SK-N-SH (cell line): ENCODE data around the gene PTCD2. TPM values are rescaled to one million over a fixed set of nuclear protein-coding genes. Genes with fewer than 3 reads are reported as not detected.

Source experiments
- CTCF ChIA-PET: fragments of 300-600, 350-600 bp; formaldehyde crosslinking; extraction: SDS; loops from one replicate; lab custom pipeline; 2021; lab: Yijun Ruan, JAX
- POLR2A ChIA-PET: fragments of 350-600 bp; sonication (Branson Sonifier 250); formaldehyde crosslinking; extraction: SDS; loops from one replicate; lab custom pipeline; 2020; ENCODE audit warnings: antibody characterized with exemption, inconsistent platforms; lab: Yijun Ruan, JAX
- DNase-seq: peaks from one replicate; pipeline ENCODE4 v3.0.0; 2012
- H2AFZ ChIP-seq: fragments of 200-600 bp; sonication (generic); 2 replicates; pipeline ENCODE4 v1.8.1; 2016; ENCODE audit warnings: antibody characterized with exemption, mild to moderate bottlenecking, low read depth
- H3F3A ChIP-seq: fragments of 200-600 bp; sonication (generic); replicated peaks from 2 replicates; pipeline ENCODE3; 2016; ENCODE audit warnings: antibody characterized with exemption, mild to moderate bottlenecking; ENCODE audit not compliant: insufficient read depth
- H3K27ac ChIP-seq, 2 experiments: fragments of 200-500 bp in 1 of 2; fragments of 200-600 bp in 1 of 2; sonication (Bioruptor generic) in 1 of 2; sonication (generic), shearing (Covaris generic) in 1 of 2; 2 replicates each; pipeline versions ENCODE4 v1.5.1 to v1.6.1; 2014 to 2016; ENCODE audit warnings: low read depth in 2 of 2, inconsistent platforms in 1 of 2, low read length in 1 of 2, mild to moderate bottlenecking in 1 of 2, mixed read lengths in 1 of 2
- H3K27me3 ChIP-seq: fragments of 200-600 bp; sonication (generic), shearing (Covaris generic); 2 replicates; pipeline ENCODE4 v1.6.1; 2016; ENCODE audit warnings: mixed run types; ENCODE audit not compliant: insufficient read depth
- H3K36me3 ChIP-seq, 2 experiments: fragments of 200-500 bp in 1 of 2; fragments of 200-600 bp in 1 of 2; sonication (Bioruptor generic) in 1 of 2; sonication (generic) in 1 of 2; replicated peaks in 1 of 2; 2 replicates each; pipeline versions ENCODE3 to v1.5.1; 2014 to 2016; ENCODE audit warnings: low read length in 1 of 2, mild to moderate bottlenecking in 1 of 2; ENCODE audit not compliant: insufficient read depth in 2 of 2, control insufficient read depth in 1 of 2
- H3K4me1 ChIP-seq, 2 experiments: fragments of 200-500 bp in 1 of 2; fragments of 200-600 bp in 1 of 2; sonication (Bioruptor generic) in 1 of 2; sonication (generic), shearing (Covaris generic) in 1 of 2; 2 replicates each; pipeline versions ENCODE4 v1.5.1 to v1.6.1; 2014 to 2016; ENCODE audit warnings: low read depth in 1 of 2, low read length in 1 of 2, mixed run types in 1 of 2; ENCODE audit not compliant: insufficient read depth in 2 of 2, control insufficient read depth in 1 of 2
- H3K4me2 ChIP-seq: fragments of 200-600 bp; sonication (generic), shearing (Covaris generic); 2 replicates; pipeline ENCODE4 v1.6.1; 2017; ENCODE audit warnings: mixed run types
- H3K4me3 ChIP-seq, 2 experiments: fragments of 200-500 bp in 1 of 2; fragments of 200-600 bp in 1 of 2; sonication (Bioruptor generic) in 1 of 2; sonication (generic), shearing (Covaris generic) in 1 of 2; 2 replicates each; pipeline versions ENCODE4 v1.5.1 to v1.8.1; 2014 to 2016; ENCODE audit warnings: low read depth in 2 of 2, inconsistent platforms in 1 of 2, low read length in 1 of 2, mild to moderate bottlenecking in 1 of 2, mixed read lengths in 1 of 2, moderate library complexity in 1 of 2
- H3K79me2 ChIP-seq: fragments of 200-600 bp; sonication (generic); 2 replicates; pipeline ENCODE4 v1.8.1; 2017; ENCODE audit warnings: mild to moderate bottlenecking; ENCODE audit not compliant: insufficient read depth
- H3K9ac ChIP-seq: fragments of 200-600 bp; sonication (generic); 2 replicates; pipeline ENCODE4 v1.6.1; 2017; ENCODE audit warnings: mixed run types
- H3K9me2 ChIP-seq: fragments of 200-600 bp; sonication (generic); 2 replicates; pipeline ENCODE4 v1.6.1; 2017; ENCODE audit warnings: mixed run types
- H3K9me3 ChIP-seq: fragments of 200-600 bp; sonication (generic); 2 replicates; pipeline ENCODE4 v1.6.1; 2017; ENCODE audit warnings: mixed run types, mild to moderate bottlenecking, moderate library complexity
- H4K20me1 ChIP-seq: fragments of 200-600 bp; sonication (generic); 2 replicates; pipeline ENCODE4 v1.6.1; 2017; ENCODE audit warnings: mild to moderate bottlenecking, mixed run types; ENCODE audit not compliant: insufficient read depth
- CHD2 ChIP-seq: fragments of 150-350 bp; IDR thresholded peaks from 2 replicates; pipeline ENCODE4 v1.6.1; 2018; ENCODE audit warnings: low read length; ENCODE audit not compliant: partially characterized antibody
- ELF1 ChIP-seq: IDR thresholded peaks from 2 replicates; pipeline ENCODE4 v1.4.0; 2012
- EP300 ChIP-seq, 2 experiments: IDR thresholded peaks; 2 replicates each; pipeline versions ENCODE4 v1.4.0 to v1.6.1; 2012; ENCODE audit warnings: borderline replicate concordance in 1 of 2, low read depth in 1 of 2, low read length in 1 of 2
- EZH2phosphoT487 ChIP-seq: fragments of 200-600 bp; sonication (generic); IDR thresholded peaks from 2 replicates; pipeline ENCODE4 v1.6.1; 2017; ENCODE audit warnings: low read depth, mixed run types, mild to moderate bottlenecking, antibody characterized with exemption, moderate library complexity, borderline replicate concordance
- FOXJ3 ChIP-seq: sonication (generic); formaldehyde crosslinking; IDR thresholded peaks from 2 replicates; pipeline ENCODE4 v1.5.1; 2020; ENCODE audit warnings: mild to moderate bottlenecking, missing genetic modification reagents
- FOXM1 ChIP-seq: IDR thresholded peaks from 2 replicates; pipeline ENCODE4 v1.4.0; 2012; ENCODE audit warnings: low read depth, mild to moderate bottlenecking
- GABPA ChIP-seq: IDR thresholded peaks from 2 replicates; pipeline ENCODE4 v1.4.0; 2012; ENCODE audit warnings: low read depth, mild to moderate bottlenecking
- GATA2 ChIP-seq: sonication (generic); formaldehyde crosslinking; IDR thresholded peaks from 2 replicates; pipeline ENCODE4 v1.5.0; 2020; ENCODE audit warnings: mild to moderate bottlenecking, missing genetic modification reagents
- JUND ChIP-seq: IDR thresholded peaks from 2 replicates; pipeline ENCODE4 v1.4.0; 2012
- MAX ChIP-seq: IDR thresholded peaks from 2 replicates; pipeline ENCODE4 v1.4.0; 2012; ENCODE audit warnings: low read depth
- MXI1 ChIP-seq: IDR thresholded peaks from 2 replicates; pipeline ENCODE4 v1.6.1; 2012; ENCODE audit warnings: mild to moderate bottlenecking, low read depth, low read length, improper control_type of control experiment
- NFIC ChIP-seq: IDR thresholded peaks from 2 replicates; pipeline ENCODE4 v1.4.0; 2012; ENCODE audit warnings: borderline replicate concordance
- RAD21 ChIP-seq: IDR thresholded peaks from 2 replicates; pipeline ENCODE4 v1.6.1; 2012; ENCODE audit warnings: mild to moderate bottlenecking, low read length
- RCOR1 ChIP-seq: fragments of 150-350 bp; IDR thresholded peaks from 2 replicates; pipeline ENCODE4 v1.6.1; 2017; ENCODE audit warnings: antibody characterized with exemption, low read length
- RFX5 ChIP-seq: IDR thresholded peaks from 2 replicates; pipeline ENCODE4 v1.6.1; 2012; ENCODE audit warnings: mild to moderate bottlenecking, improper control_type of control experiment, low read length
- RXRA ChIP-seq: IDR thresholded peaks from 2 replicates; pipeline ENCODE4 v1.4.0; 2012; ENCODE audit warnings: low read depth, mild to moderate bottlenecking, borderline replicate concordance
- SIN3A ChIP-seq: IDR thresholded peaks from 2 replicates; pipeline ENCODE4 v1.6.1; 2012; ENCODE audit warnings: low read depth, mild to moderate bottlenecking, low read length, moderate library complexity, borderline replicate concordance
- SMC3 ChIP-seq: IDR thresholded peaks from 2 replicates; pipeline ENCODE4 v1.6.1; 2012; ENCODE audit warnings: low read depth, low read length, improper control_type of control experiment
- TAF1 ChIP-seq: IDR thresholded peaks from 2 replicates; pipeline ENCODE4 v1.6.1; 2012; ENCODE audit warnings: low read depth, mild to moderate bottlenecking, low read length, moderate library complexity, borderline replicate concordance
- TCF12 ChIP-seq: IDR thresholded peaks from 2 replicates; pipeline ENCODE4 v1.4.0; 2012
- TEAD4 ChIP-seq: IDR thresholded peaks from 2 replicates; pipeline ENCODE4 v1.4.0; 2012; ENCODE audit warnings: mild to moderate bottlenecking, borderline replicate concordance; ENCODE audit not compliant: insufficient read depth
- ZBTB33 ChIP-seq: IDR thresholded peaks from 2 replicates; pipeline ENCODE4 v1.4.0; 2012; ENCODE audit warnings: low read depth, borderline replicate concordance
- whole genome bisulfite sequencing: methylation state at CpG from one replicate; pipeline ENCODE4 v1.1.6; 2017; ENCODE audit warnings: low lambda C conversion rate; 5-methylcytosine and 5-hydroxymethylcytosine counted together
- polyA plus RNA-seq, 3 experiments: library from polyadenylated mRNA; depleted of rRNA; stranded (reverse); fragments of >200 nt; gene quantifications; 2 replicates each; pipeline ENCODE4 v1.2.3, GENCODE V29; 2012
- TF ChIP-seq, protein P1 (sequence below): IDR thresholded peaks from 2 replicates; pipeline ENCODE4 v1.4.0; 2012; ENCODE audit warnings: low read depth, borderline replicate concordance
- TF ChIP-seq, protein P2 (sequence below): IDR thresholded peaks from 2 replicates; pipeline ENCODE4; 2012
- TF ChIP-seq, protein P3 (sequence below): fragments of 200-600 bp; sonication (generic); IDR thresholded peaks from 2 replicates; pipeline ENCODE4 v1.6.1; 2017; ENCODE audit warnings: antibody characterized with exemption, mild to moderate bottlenecking, moderate library complexity

PTCD2 gene
- polyA plus RNA-seq, 1 of the 3 experiments (the other 2 are of a cell fraction) = 6.7 TPM

DNA sequence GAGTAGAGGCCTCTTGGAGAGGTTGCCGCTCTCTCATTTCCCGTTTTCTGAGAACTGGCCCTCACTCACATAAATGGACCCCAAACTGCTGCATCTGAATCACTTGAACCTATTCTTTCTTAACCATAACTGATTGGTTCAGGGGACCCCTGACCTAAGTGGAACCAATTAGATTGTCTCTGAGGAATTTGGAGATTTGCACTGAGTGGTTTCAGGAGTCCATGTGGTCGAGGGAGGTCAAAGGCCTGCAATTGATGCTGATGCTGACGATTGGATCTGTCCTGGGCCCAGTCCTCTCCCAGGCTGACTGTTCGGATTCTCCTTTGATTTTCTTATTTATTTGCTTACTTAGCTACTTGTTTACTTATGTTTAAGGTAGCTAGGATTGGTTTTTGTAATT lies 88.0 kb downstream of the PTCD2 start:
- no peaks in the 10 kb centered on the region for H3K9me2 ChIP-seq
- no peaks in the 10 kb centered on the region for H3K79me2 ChIP-seq
- no peaks in the 10 kb centered on the region for H3K27me3 ChIP-seq
- no peak overlapping the region for H2AFZ ChIP-seq
- POLR2A ChIA-PET = no interaction called here
- peaks cover 6% of the 10 kb centered on the region for H3F3A ChIP-seq
- no peaks in the 10 kb centered on the region for H3K9me3 ChIP-seq
- no peaks in the 10 kb centered on the region for H3K36me3 ChIP-seq
- no peaks in the 10 kb centered on the region for H4K20me1 ChIP-seq
- no peak for DNase-seq
- CTCF ChIA-PET = no interaction called here
- TF ChIP-seq, protein P1, sequence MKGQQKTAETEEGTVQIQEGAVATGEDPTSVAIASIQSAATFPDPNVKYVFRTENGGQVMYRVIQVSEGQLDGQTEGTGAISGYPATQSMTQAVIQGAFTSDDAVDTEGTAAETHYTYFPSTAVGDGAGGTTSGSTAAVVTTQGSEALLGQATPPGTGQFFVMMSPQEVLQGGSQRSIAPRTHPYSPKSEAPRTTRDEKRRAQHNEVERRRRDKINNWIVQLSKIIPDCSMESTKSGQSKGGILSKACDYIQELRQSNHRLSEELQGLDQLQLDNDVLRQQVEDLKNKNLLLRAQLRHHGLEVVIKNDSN = no peak
- no peak for TF ChIP-seq GABPA
- no peak for TF ChIP-seq GATA2
- TF ChIP-seq RCOR1 = no peak
- no peak for TF ChIP-seq ZBTB33
- TF ChIP-seq SMC3 = no peak
- no peak for TF ChIP-seq RAD21
- no peak for TF ChIP-seq NFIC
- TF ChIP-seq FOXJ3 (CRISPR knock-in tag) = no peak
- TF ChIP-seq MAX = no peak
- TF ChIP-seq SIN3A = no peak
- TF ChIP-seq JUND = no peak
- TF ChIP-seq RFX5 = no peak
- no peak for TF ChIP-seq TEAD4
- TF ChIP-seq, all 33 proteins: peak for 0
- Histone ChIP-seq H3K27ac (no peak overlapping the region), H3K4me2 (no peak overlapping the region), H3K9ac (no peak overlapping the region), H3K4me1 (peaks cover 0 to 15% of the 10 kb centered on the region in 2 experiments; a peak in 1 of 4 replicates), H3K4me3 (no peak overlapping the region)
- 81% methylated on average over 5 of the region's 5 CpGs for WGBS

DNA sequence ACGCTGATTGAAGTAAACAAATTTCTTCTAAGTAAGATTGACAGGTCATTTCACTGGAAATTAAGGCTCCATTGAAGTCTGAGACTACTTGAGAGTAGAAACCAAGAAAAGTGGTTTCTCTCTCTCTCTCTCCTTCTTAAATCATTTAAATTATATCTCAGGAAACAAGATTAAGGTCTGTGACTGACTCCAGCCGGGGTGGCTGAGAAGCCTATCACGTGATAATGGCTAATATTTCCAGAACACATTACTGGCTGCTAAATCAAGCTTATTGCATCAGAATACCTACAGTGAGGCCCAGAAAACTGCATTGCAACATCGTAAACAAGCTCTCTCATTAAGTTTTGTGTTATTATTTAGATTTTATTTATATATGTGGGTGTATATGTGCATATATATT lies 88.4 kb downstream of the PTCD2 start:
- no peaks in the 10 kb centered on the region for H3K79me2 ChIP-seq
- peaks cover 6% of the 10 kb centered on the region for H3F3A ChIP-seq
- H3K9me2 ChIP-seq = no peaks in the 10 kb centered on the region
- peaks cover 0 to 15% of the 10 kb centered on the region in 2 experiments; a peak in 1 of 4 replicates for H3K4me1 ChIP-seq
- ChIA-PET POLR2A (no interaction called here), CTCF (no interaction called here)
- DNase-seq = no peak
- H4K20me1 ChIP-seq = no peaks in the 10 kb centered on the region
- no peak overlapping the region for H3K4me2 ChIP-seq
- no peak overlapping the region for H2AFZ ChIP-seq
- no peaks in the 10 kb centered on the region for H3K27me3 ChIP-seq
- WGBS = 76% methylated on average over 4 of the region's 4 CpGs
- H3K9me3 ChIP-seq = no peaks in the 10 kb centered on the region
- H3K27ac ChIP-seq = no peak overlapping the region
- no peak overlapping the region for H3K4me3 ChIP-seq
- H3K9ac ChIP-seq = no peak overlapping the region
- H3K36me3 ChIP-seq = no peaks in the 10 kb centered on the region
- no peak for TF ChIP-seq TEAD4
- TF ChIP-seq NFIC = no peak
- no peak for TF ChIP-seq MAX
- TF ChIP-seq, protein P2, sequence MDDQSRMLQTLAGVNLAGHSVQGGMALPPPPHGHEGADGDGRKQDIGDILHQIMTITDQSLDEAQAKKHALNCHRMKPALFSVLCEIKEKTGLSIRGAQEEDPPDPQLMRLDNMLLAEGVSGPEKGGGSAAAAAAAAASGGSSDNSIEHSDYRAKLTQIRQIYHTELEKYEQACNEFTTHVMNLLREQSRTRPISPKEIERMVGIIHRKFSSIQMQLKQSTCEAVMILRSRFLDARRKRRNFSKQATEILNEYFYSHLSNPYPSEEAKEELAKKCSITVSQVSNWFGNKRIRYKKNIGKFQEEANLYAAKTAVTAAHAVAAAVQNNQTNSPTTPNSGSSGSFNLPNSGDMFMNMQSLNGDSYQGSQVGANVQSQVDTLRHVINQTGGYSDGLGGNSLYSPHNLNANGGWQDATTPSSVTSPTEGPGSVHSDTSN = no peak
- no peak for TF ChIP-seq CHD2
- no peak for TF ChIP-seq MXI1
- TF ChIP-seq RFX5 = no peak
- no peak for TF ChIP-seq EP300 (IDR thresholded peaks at IDR 0.05; ENCODE audit: borderline replicate concordance in 1 of 2, low read depth in 1 of 2, low read length in 1 of 2)
- TF ChIP-seq RAD21 = no peak
- no peak for TF ChIP-seq FOXM1
- no peak for TF ChIP-seq TAF1
- TF ChIP-seq, protein P3, sequence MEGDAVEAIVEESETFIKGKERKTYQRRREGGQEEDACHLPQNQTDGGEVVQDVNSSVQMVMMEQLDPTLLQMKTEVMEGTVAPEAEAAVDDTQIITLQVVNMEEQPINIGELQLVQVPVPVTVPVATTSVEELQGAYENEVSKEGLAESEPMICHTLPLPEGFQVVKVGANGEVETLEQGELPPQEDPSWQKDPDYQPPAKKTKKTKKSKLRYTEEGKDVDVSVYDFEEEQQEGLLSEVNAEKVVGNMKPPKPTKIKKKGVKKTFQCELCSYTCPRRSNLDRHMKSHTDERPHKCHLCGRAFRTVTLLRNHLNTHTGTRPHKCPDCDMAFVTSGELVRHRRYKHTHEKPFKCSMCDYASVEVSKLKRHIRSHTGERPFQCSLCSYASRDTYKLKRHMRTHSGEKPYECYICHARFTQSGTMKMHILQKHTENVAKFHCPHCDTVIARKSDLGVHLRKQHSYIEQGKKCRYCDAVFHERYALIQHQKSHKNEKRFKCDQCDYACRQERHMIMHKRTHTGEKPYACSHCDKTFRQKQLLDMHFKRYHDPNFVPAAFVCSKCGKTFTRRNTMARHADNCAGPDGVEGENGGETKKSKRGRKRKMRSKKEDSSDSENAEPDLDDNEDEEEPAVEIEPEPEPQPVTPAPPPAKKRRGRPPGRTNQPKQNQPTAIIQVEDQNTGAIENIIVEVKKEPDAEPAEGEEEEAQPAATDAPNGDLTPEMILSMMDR = no peak
- TF ChIP-seq EZH2phosphoT487 = no peak
- no peak for TF ChIP-seq RXRA
- TF ChIP-seq TCF12 = no peak
- TF ChIP-seq ELF1 = no peak
- no peak for TF ChIP-seq GABPA
